Loucy (cell line): ENCODE data around the gene FLNA.
A peak's percentile ranks its signal among the peaks of the same experiment; 100 is the strongest.

ENCODE experiments used
- H2AFZ ChIP-seq: fragments of 200-600 bp; sonication (generic); 2 replicates; pipeline ENCODE4 v1.6.0; 2016; ENCODE audit warnings: antibody characterized with exemption, mild to moderate bottlenecking, low read length, moderate library complexity
- H3F3A ChIP-seq: fragments of 200-600 bp; 2 replicates; pipeline ENCODE4 v1.6.0; 2016; ENCODE audit warnings: antibody characterized with exemption, low read depth, mild to moderate bottlenecking
- H3K27me3 ChIP-seq: fragments of 200-600 bp; sonication (generic); 2 replicates; pipeline ENCODE4 v1.6.1; 2014; ENCODE audit warnings: low read length, mild to moderate bottlenecking; ENCODE audit not compliant: insufficient read depth, poor library complexity, severe bottlenecking
- H3K36me3 ChIP-seq: fragments of 200-600 bp; sonication (generic); 2 replicates; pipeline ENCODE4 v1.6.1; 2016; ENCODE audit warnings: low read length; ENCODE audit not compliant: insufficient read depth
- H3K4me1 ChIP-seq: fragments of 200-600 bp; sonication (generic); 2 replicates; pipeline ENCODE4 v1.5.1; 2014; ENCODE audit warnings: low read length, mild to moderate bottlenecking; ENCODE audit not compliant: insufficient read depth, poor library complexity, severe bottlenecking
- H3K4me2 ChIP-seq: fragments of 200-600 bp; sonication (generic); 2 replicates; pipeline ENCODE4 v1.6.0; 2014; ENCODE audit warnings: antibody characterized with exemption, low read length, low read depth, mild to moderate bottlenecking; ENCODE audit not compliant: poor library complexity, severe bottlenecking
- H3K4me3 ChIP-seq: fragments of 200-600 bp; sonication (generic); 2 replicates; pipeline ENCODE4 v1.5.1; 2014; ENCODE audit warnings: low read length, mild to moderate bottlenecking, mixed read lengths; ENCODE audit not compliant: poor library complexity, severe bottlenecking
- H3K79me2 ChIP-seq: fragments of 200-600 bp; sonication (generic); 2 replicates; pipeline ENCODE4 v1.6.1; 2014; ENCODE audit warnings: low read length; ENCODE audit not compliant: insufficient read depth
- H3K9ac ChIP-seq: fragments of 200-600 bp; sonication (generic); 2 replicates; pipeline ENCODE4 v1.6.0; 2014; ENCODE audit warnings: mild to moderate bottlenecking, low read depth, low read length, moderate library complexity; ENCODE audit not compliant: poor library complexity, severe bottlenecking
- H3K9me2 ChIP-seq: fragments of 200-600 bp; sonication (generic); replicated peaks from 2 replicates; pipeline ENCODE4 v1.6.1; 2016; ENCODE audit warnings: low read depth, low read length, mixed read lengths
- H3K9me3 ChIP-seq: fragments of 200-600 bp; sonication (generic); 2 replicates; pipeline ENCODE4 v1.6.1; 2014; ENCODE audit warnings: mild to moderate bottlenecking, antibody characterized with exemption, low read length, low read depth; ENCODE audit not compliant: insufficient read depth
- H4K20me1 ChIP-seq: fragments of 200-600 bp; sonication (generic); 2 replicates; pipeline ENCODE4 v1.6.0; 2014; ENCODE audit warnings: antibody characterized with exemption, low read length, mild to moderate bottlenecking; ENCODE audit not compliant: insufficient read depth, poor library complexity, severe bottlenecking
- CTCF ChIP-seq: fragments of 200-600 bp; sonication (generic); conservative IDR thresholded peaks from 2 replicates; pipeline ENCODE4 v1.5.1; 2014; ENCODE audit warnings: mild to moderate bottlenecking, antibody characterized with exemption, low read length
- EZH2phosphoT487 ChIP-seq: fragments of 200-600 bp; IDR thresholded peaks from 2 replicates; pipeline ENCODE4 v1.6.1; 2018; ENCODE audit warnings: antibody characterized with exemption, mild to moderate bottlenecking, moderate library complexity, borderline replicate concordance

Gene FLNA

GRCh38 chrX:154419189-154419588 is 44.8 kb upstream of the FLNA start:
- H3K4me2 ChIP-seq: no peak overlapping the region
- H3F3A ChIP-seq: no peaks in the 10 kb centered on the region
- no peaks in the 10 kb centered on the region for H4K20me1 ChIP-seq
- no peak for TF ChIP-seq CTCF
- no peak for TF ChIP-seq EZH2phosphoT487
- H3K4me1 ChIP-seq: no peaks in the 10 kb centered on the region
- H3K9ac ChIP-seq: no peak overlapping the region
- no peaks in the 10 kb centered on the region for H3K79me2 ChIP-seq
- no peaks in the 10 kb centered on the region for H3K27me3 ChIP-seq
- H3K9me3 ChIP-seq: no peaks in the 10 kb centered on the region
- no peak overlapping the region for H3K4me3 ChIP-seq
- H3K36me3 ChIP-seq: no peaks in the 10 kb centered on the region
- H3K9me2 ChIP-seq: no peaks in the 10 kb centered on the region
- no peak overlapping the region for H2AFZ ChIP-seq

GRCh38 chrX:154417157-154417556 is 42.7 kb upstream of the FLNA start:
- Histone ChIP-seq H2AFZ (no peak overlapping the region), H3K27me3 (no peaks in the 10 kb centered on the region), H3K79me2 (peaks cover 8% of the 10 kb centered on the region; the same call in 1 of the 2 replicates), H3K36me3 (no peaks in the 10 kb centered on the region), H3K9ac (no peak overlapping the region), H3K9me3 (no peaks in the 10 kb centered on the region), H3K4me1 (no peaks in the 10 kb centered on the region), H3K4me2 (no peak overlapping the region), H3F3A (no peaks in the 10 kb centered on the region), H3K9me2 (no peaks in the 10 kb centered on the region), H3K4me3 (no peak overlapping the region), H4K20me1 (no peaks in the 10 kb centered on the region)
- TF ChIP-seq CTCF (no peak), EZH2phosphoT487 (no peak)

- no peaks in the 10 kb centered on the region for H3K4me1 ChIP-seq
- H3K9ac ChIP-seq: peak overlapping the region; percentile 93
- H3K9me3 ChIP-seq: no peaks in the 10 kb centered on the region
- TF ChIP-seq EZH2phosphoT487 (no peak), CTCF (no peak)
- H3K36me3 ChIP-seq: no peaks in the 10 kb centered on the region
- H4K20me1 ChIP-seq: no peaks in the 10 kb centered on the region
- peaks cover 8% of the 10 kb centered on the region; the same call in 1 of the 2 replicates for H3K79me2 ChIP-seq
- no peak overlapping the region for H2AFZ ChIP-seq
- no peaks in the 10 kb centered on the region for H3K27me3 ChIP-seq
- peak overlapping the region; percentile 84 for H3K4me2 ChIP-seq
- peak overlapping the region; percentile 92 for H3K4me3 ChIP-seq
- H3F3A ChIP-seq: no peaks in the 10 kb centered on the region
- H3K9me2 ChIP-seq: no peaks in the 10 kb centered on the region
Measured at GRCh38 chrX:154413142-154413541, 38.7 kb upstream of the FLNA start.
